Measurements from ENCODE around the gene KCNK7. TPM values are rescaled to one million over a fixed set of nuclear protein-coding genes. Genes with fewer than 3 reads are reported as not detected.

KCNK7 gene
- total and polyA plus RNA-seq, 2 experiments from 2014 or later: 0.60 TPM; not detected in 1

GRCh38 chr11:65620666-65621065, 25.1 kb upstream of the KCNK7 start:
- Histone ChIP-seq H3K36me3 (ENCODE audit: insufficient read depth) (no peaks in the 10 kb centered on the region; the same call in 1 of the 2 replicates), H3K79me2 (replicated peaks; ENCODE audit: insufficient read depth) (peaks cover 17% of the 10 kb centered on the region), H3K4me2 (no peak overlapping the region), H3F3A (replicated peaks; ENCODE audit: low read depth) (peaks cover 3% of the 10 kb centered on the region; the same call in 1 of the 2 replicates), H2AFZ (no peak overlapping the region), H3K4me1 (ENCODE audit: insufficient read depth) (peaks cover 6% of the 10 kb centered on the region; the same call in 1 of the 2 replicates), H3K27ac (ENCODE audit: low read depth) (no peak overlapping the region), H4K20me1 (replicated peaks; ENCODE audit: insufficient read depth) (peaks cover 14% of the 10 kb centered on the region), H3K27me3 (ENCODE audit: insufficient read depth) (no peaks in the 10 kb centered on the region), H3K4me3 (no peak overlapping the region), H3K9me2 (ENCODE audit: insufficient read depth) (no peaks in the 10 kb centered on the region)
- ATAC-seq: no peak
- Mint-ChIP-seq H3K4me1 (peaks cover 8% of the 10 kb centered on the region), H3K27ac (no peak overlapping the region), H3K4me3 (no peak overlapping the region), H3K36me3 (ENCODE audit: low read depth) (peaks cover 35% of the 10 kb centered on the region), H3K27me3 (ENCODE audit: insufficient read depth, low read depth, poor library complexity) (peaks cover 18% of the 10 kb centered on the region), H3K9me3 (no peaks in the 10 kb centered on the region; the same call in 2 of the 3 replicates)
- TF ChIP-seq CREB1 (CRISPR knock-in tag; IDR thresholded peaks at IDR 0.05; ENCODE audit: low read depth): no peak
- no peak for TF ChIP-seq REST (IDR thresholded peaks at IDR 0.05; ENCODE audit: unreplicated experiment)
- no peak for DNase-seq (ENCODE audit: low spot score)

GRCh38 chr11:65619281-65619928, 23.8 kb upstream of the KCNK7 start:
- no peaks in the 10 kb centered on the region for H3K27me3 ChIP-seq (ENCODE audit: insufficient read depth)
- no peaks in the 10 kb centered on the region for H3K9me2 ChIP-seq (ENCODE audit: insufficient read depth)
- Mint-ChIP-seq H3K27ac (no peak overlapping the region), H3K36me3 (ENCODE audit: low read depth) (peaks cover 31% of the 10 kb centered on the region), H3K4me3 (no peak overlapping the region), H3K9me3 (no peaks in the 10 kb centered on the region; the same call in 2 of the 3 replicates), H3K27me3 (ENCODE audit: insufficient read depth, low read depth, poor library complexity) (peaks cover 22% of the 10 kb centered on the region), H3K4me1 (peaks cover 8% of the 10 kb centered on the region)
- peaks cover 14% of the 10 kb centered on the region for H4K20me1 ChIP-seq (replicated peaks; ENCODE audit: insufficient read depth)
- H3K4me3 ChIP-seq: no peak overlapping the region
- H3K27ac ChIP-seq (ENCODE audit: low read depth): no peak overlapping the region
- H3K4me2 ChIP-seq: no peak overlapping the region
- no peak for ATAC-seq
- no peaks in the 10 kb centered on the region; the same call in 1 of the 2 replicates for H3K36me3 ChIP-seq (ENCODE audit: insufficient read depth)
- peaks cover 17% of the 10 kb centered on the region for H3K79me2 ChIP-seq (replicated peaks; ENCODE audit: insufficient read depth)
- peaks cover 3% of the 10 kb centered on the region for H3F3A ChIP-seq (replicated peaks; ENCODE audit: low read depth)
- H2AFZ ChIP-seq: no peak overlapping the region
- H3K4me1 ChIP-seq (ENCODE audit: insufficient read depth): peaks cover 6% of the 10 kb centered on the region; the same call in 1 of the 2 replicates
- DNase-seq (ENCODE audit: low spot score): no peak
- TF ChIP-seq ZNF462 (CRISPR knock-in tag; IDR thresholded peaks at IDR 0.05) (no peak), REST (IDR thresholded peaks at IDR 0.05; ENCODE audit: unreplicated experiment) (no peak), CREB1 (CRISPR knock-in tag; IDR thresholded peaks at IDR 0.05; ENCODE audit: low read depth) (no peak), JUNB (IDR thresholded peaks at IDR 0.05; ENCODE audit: unreplicated experiment) (no peak), ZNF331 (CRISPR knock-in tag; IDR thresholded peaks at IDR 0.05; ENCODE audit: low read depth) (no peak), POLR2AphosphoS5 (IDR thresholded peaks at IDR 0.05; ENCODE audit: low read depth) (no peak), EZH2 (IDR thresholded peaks at IDR 0.05; ENCODE audit: low read depth, unreplicated experiment) (no peak)

Data from GM23338 (cell line).